Neural cell (in vitro differentiated cells): ENCODE data around the gene SEC22A.

Experiments
- EP300 ChIP-seq: fragments of 450-650 bp; conservative IDR thresholded peaks from 2 replicates; pipeline ENCODE4 v1.6.1; 2014; ENCODE audit warnings: antibody characterized with exemption, mild to moderate bottlenecking, moderate library complexity; ENCODE audit not compliant: poor library complexity, severe bottlenecking
- EZH2 ChIP-seq: fragments of 200-600, 300-800 bp; shearing (Covaris generic), sonication (generic); IDR thresholded peaks from 2 replicates; pipeline ENCODE4 v1.6.1; 2014; ENCODE audit warnings: antibody characterized with exemption, low read length, borderline replicate concordance, mild to moderate bottlenecking; ENCODE audit not compliant: insufficient read depth, poor library complexity, severe bottlenecking
- POLR2AphosphoS5 ChIP-seq: IDR thresholded peaks from 2 replicates; pipeline ENCODE4 v1.6.1; 2012
- SMC3 ChIP-seq: fragments of 450-650 bp; conservative IDR thresholded peaks from 2 replicates; pipeline ENCODE4 v1.6.1; 2014; ENCODE audit warnings: antibody characterized with exemption, mild to moderate bottlenecking, moderate library complexity; ENCODE audit not compliant: poor library complexity
- TF ChIP-seq, protein P1 (sequence below): fragments of 450-650 bp; IDR thresholded peaks from 2 replicates; pipeline ENCODE4 v1.5.1; 2014; ENCODE audit warnings: antibody characterized with exemption, mild to moderate bottlenecking, moderate library complexity; ENCODE audit not compliant: poor library complexity, severe bottlenecking
- TF ChIP-seq, protein P2 (sequence below): IDR thresholded peaks from 2 replicates; pipeline ENCODE4 v1.6.1; 2012; ENCODE audit warnings: borderline replicate concordance

- TF ChIP-seq EZH2 = no peak
- TF ChIP-seq, protein P1, sequence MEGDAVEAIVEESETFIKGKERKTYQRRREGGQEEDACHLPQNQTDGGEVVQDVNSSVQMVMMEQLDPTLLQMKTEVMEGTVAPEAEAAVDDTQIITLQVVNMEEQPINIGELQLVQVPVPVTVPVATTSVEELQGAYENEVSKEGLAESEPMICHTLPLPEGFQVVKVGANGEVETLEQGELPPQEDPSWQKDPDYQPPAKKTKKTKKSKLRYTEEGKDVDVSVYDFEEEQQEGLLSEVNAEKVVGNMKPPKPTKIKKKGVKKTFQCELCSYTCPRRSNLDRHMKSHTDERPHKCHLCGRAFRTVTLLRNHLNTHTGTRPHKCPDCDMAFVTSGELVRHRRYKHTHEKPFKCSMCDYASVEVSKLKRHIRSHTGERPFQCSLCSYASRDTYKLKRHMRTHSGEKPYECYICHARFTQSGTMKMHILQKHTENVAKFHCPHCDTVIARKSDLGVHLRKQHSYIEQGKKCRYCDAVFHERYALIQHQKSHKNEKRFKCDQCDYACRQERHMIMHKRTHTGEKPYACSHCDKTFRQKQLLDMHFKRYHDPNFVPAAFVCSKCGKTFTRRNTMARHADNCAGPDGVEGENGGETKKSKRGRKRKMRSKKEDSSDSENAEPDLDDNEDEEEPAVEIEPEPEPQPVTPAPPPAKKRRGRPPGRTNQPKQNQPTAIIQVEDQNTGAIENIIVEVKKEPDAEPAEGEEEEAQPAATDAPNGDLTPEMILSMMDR = no peak
- no peak for TF ChIP-seq EP300
- no peak for TF ChIP-seq POLR2AphosphoS5
- TF ChIP-seq, protein P2, sequence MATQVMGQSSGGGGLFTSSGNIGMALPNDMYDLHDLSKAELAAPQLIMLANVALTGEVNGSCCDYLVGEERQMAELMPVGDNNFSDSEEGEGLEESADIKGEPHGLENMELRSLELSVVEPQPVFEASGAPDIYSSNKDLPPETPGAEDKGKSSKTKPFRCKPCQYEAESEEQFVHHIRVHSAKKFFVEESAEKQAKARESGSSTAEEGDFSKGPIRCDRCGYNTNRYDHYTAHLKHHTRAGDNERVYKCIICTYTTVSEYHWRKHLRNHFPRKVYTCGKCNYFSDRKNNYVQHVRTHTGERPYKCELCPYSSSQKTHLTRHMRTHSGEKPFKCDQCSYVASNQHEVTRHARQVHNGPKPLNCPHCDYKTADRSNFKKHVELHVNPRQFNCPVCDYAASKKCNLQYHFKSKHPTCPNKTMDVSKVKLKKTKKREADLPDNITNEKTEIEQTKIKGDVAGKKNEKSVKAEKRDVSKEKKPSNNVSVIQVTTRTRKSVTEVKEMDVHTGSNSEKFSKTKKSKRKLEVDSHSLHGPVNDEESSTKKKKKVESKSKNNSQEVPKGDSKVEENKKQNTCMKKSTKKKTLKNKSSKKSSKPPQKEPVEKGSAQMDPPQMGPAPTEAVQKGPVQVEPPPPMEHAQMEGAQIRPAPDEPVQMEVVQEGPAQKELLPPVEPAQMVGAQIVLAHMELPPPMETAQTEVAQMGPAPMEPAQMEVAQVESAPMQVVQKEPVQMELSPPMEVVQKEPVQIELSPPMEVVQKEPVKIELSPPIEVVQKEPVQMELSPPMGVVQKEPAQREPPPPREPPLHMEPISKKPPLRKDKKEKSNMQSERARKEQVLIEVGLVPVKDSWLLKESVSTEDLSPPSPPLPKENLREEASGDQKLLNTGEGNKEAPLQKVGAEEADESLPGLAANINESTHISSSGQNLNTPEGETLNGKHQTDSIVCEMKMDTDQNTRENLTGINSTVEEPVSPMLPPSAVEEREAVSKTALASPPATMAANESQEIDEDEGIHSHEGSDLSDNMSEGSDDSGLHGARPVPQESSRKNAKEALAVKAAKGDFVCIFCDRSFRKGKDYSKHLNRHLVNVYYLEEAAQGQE = no peak
- TF ChIP-seq SMC3 = no peak
These were observed 110.9 kb downstream of the SEC22A start for GRCh38 chr3:123312331-123313265.
